ENCODE data around the gene LRCOL1. TPM values are rescaled to one million over a fixed set of nuclear protein-coding genes. Genes with fewer than 3 reads are reported as not detected.

Gene LRCOL1
- total and polyA plus RNA-seq, 2 of the 13 experiments (the other 11 are each of a cell fraction or from before 2014, with no cell fraction given), result not detected

GRCh38 chr12:132630672-132631071, 20.3 kb upstream of the LRCOL1 start (continued):
- TF ChIP-seq ZNF513 (CRISPR knock-in tag; conservative IDR thresholded peaks at IDR 0.05) (no peak), CHCHD3 (CRISPR knock-in tag; IDR thresholded peaks at IDR 0.05) (no peak), NFE2 (CRISPR knock-in tag; IDR thresholded peaks at IDR 0.05) (no peak), ZUFSP (CRISPR knock-in tag; IDR thresholded peaks at IDR 0.05; ENCODE audit: borderline replicate concordance) (no peak), LRRFIP1 (CRISPR knock-in tag; conservative IDR thresholded peaks at IDR 0.05) (no peak), TAF1 (CRISPR knock-in tag; IDR thresholded peaks at IDR 0.05) (no peak), EED (CRISPR knock-in tag; IDR thresholded peaks at IDR 0.05) (no peak), RCOR2 (CRISPR knock-in tag; IDR thresholded peaks at IDR 0.05) (no peak), ETS1 (CRISPR knock-in tag; IDR thresholded peaks at IDR 0.05) (no peak), FIP1L1 (IDR thresholded peaks at IDR 0.05; ENCODE audit: borderline replicate concordance, insufficient read depth, low read depth, low read length) (no peak), MAF1 (CRISPR knock-in tag; IDR thresholded peaks at IDR 0.05; ENCODE audit: borderline replicate concordance) (no peak), ZNF609 (CRISPR knock-in tag; IDR thresholded peaks at IDR 0.05; ENCODE audit: borderline replicate concordance) (no peak), POLR2AphosphoS5 (IDR thresholded peaks at IDR 0.05; ENCODE audit: low read depth, low read length) (no peak), FOXJ3 (CRISPR knock-in tag; IDR thresholded peaks at IDR 0.05; ENCODE audit: borderline replicate concordance) (no peak)

All from HepG2 (cell line).